GM18502 (cell line): ENCODE measurements around the gene DMXL2.
"Not testable (repeated sequence)": the region's sequence is repeated elsewhere in the genome, so short reads cannot be mapped to it uniquely, and the experiment has no call there.

Experiments used
- ATAC-seq: cut with Tn5 transposase; IDR thresholded peaks from one replicate; pipeline ENCODE4 v1.9.1; 2021; ENCODE audit warnings: mild to moderate bottlenecking; ENCODE audit not compliant: unreplicated experiment, poor library complexity

DMXL2 gene

DNA sequence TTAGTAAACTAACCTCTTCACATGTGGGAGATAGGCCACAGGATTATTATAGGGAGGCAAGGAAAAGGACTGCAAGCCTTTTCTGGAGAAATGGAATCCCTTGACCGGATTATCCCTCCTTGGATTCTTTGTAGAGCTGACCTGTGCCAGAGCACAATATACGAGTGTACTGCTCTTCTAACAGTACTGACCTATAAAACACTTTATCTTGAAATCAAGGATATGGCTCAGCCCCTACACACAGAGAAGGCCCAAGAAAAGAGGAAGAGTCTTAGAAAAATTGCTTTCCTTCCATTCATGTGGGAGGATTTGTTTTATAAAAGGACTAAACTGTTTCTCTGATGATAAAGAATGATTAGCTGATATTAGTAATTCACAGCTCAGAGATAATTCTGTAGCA, 42.2 kb downstream of the DMXL2 start:
- no peak for ATAC-seq

DNA sequence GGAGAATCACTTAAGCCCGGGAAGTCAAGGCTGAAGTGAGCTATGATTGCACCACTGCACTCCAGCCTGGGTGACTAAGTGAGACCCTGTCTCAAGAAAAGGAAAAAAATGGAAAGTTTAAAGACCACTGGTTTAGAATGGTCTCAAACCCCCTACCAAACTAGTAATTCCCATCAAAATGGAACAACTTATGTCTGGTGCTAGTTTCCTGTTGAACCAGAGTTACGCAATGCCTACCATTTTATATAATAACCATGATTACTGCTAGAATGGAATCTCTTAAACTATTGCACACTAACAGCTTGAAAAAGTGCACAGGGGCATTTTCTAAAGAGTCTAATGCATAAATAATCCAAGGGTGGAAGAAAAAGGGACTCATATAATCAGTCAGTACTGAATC, 43.6 kb downstream of the DMXL2 start:
- no peak for ATAC-seq

DNA sequence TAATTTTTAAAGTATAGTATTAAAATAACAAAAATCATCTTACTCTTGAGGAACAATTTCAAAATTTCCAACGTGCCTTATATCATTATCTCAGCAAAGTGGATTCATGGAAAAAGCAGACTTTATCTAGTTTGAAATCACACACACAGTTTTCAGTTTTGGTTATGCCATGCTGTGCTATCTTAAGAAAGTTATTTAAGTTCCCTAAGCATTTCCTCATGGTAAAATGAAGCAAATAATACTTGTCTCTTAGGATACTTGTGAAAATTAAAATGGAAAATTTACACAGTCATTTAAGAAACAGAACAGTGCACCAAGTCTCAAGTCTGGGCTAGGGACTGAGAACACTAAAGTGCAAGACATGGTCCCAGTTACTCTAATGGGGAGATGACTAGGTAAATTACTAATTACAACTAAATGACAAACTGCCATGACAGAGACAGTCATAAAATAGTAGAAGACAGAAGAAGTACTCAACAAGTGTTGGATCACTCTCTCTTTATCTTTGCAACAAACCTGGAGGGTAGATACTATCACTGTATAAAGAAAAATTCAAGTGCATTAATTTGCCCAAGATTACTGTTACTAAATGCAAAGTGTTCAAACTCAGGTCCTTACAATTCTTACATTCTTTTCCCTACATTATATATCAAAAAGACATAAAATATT, 44.8 kb downstream of the DMXL2 start:
- ATAC-seq = no peak

DNA sequence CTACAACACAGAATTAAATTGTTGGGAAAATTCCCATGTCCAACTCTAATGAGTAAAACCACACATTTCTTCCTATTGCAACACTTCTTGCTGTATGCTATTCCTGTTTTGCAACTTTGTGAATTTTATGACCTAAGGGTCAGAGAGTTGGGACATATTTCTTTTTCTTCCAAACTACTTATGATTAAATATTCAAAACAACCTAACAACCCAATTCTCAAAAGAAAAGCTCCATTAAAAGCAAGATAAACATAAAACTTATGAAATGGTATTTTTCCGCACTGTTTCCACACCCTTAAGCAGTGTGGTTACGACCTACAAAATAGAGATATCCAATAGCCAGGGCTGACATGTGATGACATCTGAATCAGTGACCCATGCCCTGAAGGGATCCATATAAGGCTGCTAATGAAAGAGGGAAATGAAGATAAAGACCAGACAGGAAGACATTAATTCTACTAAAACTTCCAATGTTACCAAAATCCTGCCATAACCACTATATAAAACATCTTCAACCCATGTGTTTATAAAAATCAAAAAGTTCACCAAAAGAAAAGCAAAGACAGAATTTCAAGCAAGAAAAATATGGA, 45.6 kb downstream of the DMXL2 start:
- ATAC-seq = no peak

DNA sequence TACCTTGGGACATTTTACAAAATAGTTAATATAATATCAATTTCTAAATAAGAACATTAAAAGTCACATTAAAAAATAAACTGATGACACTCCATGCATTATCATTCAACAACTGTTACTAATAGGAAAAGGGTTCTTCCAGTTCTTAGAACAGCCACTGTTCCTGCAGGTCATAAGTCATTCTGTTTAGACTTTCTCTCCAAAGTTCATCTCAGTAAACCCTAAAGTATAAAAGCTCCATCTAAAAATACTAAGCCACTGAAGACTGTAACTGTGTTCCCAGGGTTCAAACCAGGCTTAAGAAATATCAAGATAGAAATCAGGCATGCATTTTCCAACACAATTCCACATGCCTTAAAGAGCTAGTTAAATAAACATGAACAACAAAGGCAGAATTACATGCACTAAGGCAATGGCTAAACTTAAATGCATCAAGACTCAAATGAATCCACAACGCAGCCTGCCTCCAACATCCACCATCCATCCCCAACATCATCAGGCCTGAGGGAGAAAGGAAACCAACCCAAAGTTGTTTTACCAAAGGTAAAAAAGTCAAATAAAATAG, 46.2 kb downstream of the DMXL2 start:
- ATAC-seq = no peak

DNA sequence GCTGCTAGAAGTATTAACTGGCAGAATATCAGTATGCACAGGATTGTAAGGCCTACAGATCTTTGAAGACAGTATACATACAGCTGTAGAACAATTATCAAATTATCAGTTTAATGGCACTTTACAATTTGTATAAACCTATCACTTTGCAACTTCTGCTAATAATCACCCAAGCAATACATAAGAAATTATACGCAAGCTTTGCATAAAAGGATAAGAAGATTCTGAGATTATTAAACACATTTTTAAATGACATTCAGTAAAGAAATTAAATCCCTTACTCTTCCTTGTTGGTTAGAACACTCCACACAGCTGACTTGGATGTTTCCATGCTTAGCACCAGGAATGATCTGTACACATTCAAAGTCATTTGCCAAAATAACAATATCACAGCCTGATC, 46.8 kb downstream of the DMXL2 start:
- no peak for ATAC-seq

DNA sequence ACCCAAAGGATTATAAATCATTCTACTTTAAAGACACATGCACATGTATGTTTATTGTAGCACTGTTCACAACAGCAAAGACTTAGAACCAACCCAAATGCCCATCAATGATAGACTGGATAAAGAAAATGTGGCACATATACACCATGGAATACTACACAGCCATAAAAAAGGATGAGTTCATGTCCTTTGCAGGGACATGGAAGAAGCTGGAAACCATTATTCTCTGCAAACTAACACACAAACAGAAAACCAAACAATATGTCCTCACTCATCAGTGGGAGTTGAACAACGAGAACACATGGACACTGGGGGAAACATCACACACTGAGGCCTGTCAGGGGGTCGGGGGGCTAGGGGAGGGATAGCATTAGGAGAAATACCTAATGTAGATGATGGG, 49.2 kb downstream of the DMXL2 start:
- ATAC-seq = not testable (repeated sequence)

DNA sequence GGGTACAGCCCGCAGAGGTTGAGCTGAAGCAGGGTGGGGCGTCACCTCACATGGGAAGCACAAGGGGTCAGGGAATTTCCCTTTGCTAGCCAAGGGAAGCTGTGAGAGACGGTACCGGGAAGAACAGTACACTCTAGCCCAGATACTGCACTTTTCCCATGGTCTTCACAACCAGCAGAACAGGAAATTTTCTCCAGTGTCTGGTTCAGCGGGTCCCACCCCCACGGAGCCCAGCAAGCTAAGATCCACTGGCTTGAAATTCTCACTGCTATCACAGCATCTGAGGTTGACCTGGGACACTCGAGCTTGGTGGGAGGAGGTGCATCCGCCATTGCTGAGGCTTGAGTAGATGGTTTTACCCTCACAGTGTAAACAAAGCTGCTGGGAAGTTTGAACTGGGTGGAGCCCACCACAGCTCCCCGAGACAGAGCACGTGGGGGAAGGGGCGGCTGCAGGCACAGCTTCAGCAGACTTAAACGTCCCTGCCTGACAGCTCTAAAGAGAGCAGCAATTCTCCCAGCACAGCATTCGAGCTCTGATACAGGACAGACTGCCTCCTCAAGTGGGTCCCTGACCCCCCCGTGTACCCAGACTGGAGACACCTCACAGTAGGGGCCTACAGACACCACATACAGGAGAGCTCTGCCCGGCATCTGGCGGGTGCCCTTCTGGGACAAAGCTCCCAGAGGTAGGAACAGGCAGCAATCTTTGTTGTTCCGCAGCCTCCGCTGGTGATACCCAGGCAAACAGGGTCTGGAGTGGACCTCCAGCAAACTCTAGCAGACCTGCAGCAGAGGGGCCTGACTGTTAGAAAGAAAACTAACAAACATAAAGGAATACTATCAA, 53.4 kb downstream of the DMXL2 start:
- ATAC-seq = not testable (repeated sequence)

DNA sequence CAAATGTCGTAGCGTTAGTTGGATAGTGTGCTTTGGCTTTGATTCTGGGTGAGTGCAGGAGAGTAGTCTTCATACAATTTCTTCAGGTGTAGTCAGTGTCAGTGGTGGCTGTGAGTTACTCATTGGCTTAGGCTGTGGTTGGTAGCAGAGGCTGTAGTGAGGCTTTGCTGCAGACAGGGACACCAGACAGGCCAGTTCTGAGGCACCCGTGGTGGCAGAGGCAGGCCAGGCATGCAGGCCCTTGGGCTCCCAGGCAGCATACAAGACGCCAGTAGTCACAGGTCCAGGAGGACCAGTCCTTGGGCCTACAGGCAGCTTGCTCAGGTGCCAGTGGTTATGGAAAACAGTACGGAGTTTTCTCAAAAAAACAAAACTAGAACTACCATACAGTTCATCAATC, 61.3 kb downstream of the DMXL2 start:
- no peak for ATAC-seq

DNA sequence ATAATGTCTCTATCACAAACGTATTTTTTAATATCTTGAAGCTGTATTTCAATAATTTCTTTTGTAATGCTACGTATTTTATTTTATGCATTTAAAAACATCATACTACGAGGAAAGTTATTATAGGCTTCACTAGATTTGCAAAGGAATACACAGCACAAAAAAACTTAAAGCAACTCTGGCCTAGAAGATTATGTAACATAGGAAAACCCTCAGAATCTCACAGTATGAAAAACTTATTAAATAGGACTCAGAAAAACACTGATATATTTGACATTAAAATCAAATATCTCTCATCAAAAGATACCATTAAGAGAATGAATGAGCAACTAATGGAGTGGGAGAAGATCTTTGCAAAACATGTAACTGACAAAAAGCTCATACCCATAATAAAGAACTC, 63.7 kb downstream of the DMXL2 start:
- ATAC-seq = no peak

DNA sequence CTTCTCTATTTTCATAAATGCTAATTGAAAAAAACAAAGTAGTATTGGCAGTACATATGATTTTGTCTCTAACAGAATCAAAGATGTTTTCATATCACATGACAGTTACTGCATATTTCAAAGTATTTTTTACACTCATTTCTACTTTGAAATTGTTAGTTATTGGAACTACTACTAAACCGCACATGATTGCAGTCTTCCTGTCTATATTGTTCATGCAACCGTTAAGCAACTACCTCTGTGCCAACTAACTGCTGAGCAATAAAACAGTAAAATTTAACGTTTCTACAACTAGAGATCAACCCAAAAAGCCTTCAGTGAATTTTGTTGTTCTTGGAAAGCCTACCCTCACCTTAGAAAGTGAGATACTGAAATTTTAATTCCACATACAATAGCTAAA, 64.2 kb downstream of the DMXL2 start:
- ATAC-seq = no peak

DNA sequence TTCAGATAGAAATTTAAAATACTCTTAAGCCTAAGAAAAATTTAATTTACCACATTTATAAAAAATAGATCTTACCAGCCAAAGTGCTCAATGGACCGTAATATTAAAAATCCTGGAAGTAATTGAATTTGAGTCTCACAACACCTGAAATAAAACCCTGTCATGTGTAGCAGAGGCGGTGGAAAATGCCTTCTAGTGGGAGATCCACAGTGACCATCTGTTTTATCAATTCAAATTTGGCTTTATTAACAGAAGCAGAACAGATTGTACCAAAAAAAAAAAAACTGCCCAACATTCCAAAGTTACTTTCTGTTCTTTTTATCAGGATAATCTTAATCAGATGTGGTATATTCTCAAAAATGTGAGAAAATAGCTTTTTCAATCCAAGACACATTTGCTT, 71.7 kb downstream of the DMXL2 start:
- ATAC-seq = no peak

DNA sequence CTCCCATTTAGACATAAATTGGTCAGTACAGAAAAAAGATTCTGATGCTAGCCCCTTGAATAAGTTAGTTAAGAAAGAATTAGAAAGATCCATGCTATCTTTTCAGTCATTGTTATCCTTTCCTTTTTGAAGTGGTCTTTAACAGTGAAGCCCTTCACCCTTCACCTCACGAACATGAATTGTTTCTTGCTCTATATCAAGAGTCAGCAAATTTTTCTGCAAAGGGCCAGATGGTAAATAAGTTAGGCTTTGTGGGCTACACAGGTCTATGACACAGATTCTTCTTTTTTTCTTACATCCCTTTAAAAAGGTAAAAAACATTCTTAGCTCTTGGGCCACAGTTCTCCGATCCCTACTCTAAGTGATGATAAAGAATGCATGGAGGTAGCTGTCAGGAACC, 74.9 kb downstream of the DMXL2 start:
- ATAC-seq = no peak

DNA sequence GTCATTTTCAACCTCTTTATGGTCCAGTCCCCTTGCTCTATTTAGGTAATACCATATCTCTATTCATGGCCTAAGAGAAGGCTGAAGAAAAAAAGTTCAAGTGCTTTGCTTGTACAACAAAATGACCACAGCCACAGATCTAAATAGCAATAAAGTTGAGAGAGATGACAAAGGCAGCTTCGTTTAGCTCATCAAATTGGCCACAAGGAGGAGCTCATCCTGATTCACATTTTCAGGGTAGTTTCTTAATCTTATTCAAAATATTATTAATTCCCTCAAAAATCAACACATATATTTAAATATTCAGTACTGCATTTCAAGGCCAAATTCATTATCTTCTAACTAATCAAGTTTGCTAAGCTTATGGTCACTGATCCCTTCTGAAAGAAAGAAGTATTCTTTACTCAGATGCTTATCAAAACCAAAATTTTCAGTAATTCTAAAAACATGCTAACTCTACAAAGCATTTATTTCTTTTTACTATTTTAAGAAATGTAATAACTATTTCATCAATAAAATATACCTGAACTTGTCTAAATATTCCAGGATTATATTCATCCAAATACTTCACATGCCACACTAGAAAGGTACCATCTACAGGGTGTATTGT, 85.5 kb downstream of the DMXL2 start:
- ATAC-seq = no peak

DNA sequence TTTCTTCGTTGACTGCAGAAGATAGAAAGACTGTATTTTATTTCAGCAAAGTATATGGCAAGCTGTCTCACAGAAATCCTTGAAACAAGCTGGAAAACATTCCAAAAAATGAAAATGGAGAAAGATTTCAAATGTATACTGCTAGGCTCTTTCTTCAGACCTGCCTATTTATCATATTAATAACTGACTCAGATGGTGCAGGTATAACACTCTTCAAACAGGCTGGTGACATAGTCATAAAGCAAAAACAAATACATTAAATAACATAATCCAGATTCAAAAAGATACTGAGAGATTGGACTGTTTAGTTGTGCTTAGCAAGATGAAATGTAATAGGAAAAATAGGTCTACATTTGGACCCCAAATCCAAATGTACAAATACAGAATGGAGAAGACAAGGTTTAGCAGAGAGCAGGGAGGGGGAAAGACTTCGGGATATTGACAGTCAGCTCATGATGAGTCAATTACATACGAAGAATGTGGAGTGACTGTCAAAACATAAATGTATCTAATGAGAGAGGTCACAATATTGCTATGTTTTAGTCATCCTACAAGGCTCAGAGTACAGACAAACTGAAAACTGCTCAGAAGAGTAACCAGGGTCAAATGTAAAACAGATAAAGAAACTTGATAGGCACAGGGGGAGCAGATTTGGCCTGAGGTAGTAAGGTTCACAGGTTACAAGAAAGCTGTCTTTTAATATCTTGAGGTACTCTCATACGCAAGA, 88.7 kb downstream of the DMXL2 start:
- ATAC-seq = no peak

DNA sequence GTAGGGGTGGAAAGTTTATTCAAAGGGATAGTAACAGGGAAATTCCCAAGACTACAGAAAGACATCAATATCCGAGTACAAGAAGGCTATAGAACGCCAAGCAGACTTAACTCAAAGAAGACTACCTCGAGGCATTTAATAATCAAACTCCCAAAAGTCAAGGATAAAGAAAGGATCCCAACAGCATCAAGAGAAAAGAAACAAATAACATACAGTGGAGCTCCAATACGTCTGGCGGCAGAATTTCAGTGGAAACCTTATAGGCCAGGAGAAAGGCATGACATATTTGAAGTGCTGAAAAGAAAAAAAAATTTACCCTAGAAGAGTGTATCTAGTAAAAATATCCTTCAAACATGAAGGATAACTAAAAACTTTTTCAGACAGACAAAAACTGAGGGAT, 95.6 kb downstream of the DMXL2 start:
- no peak for ATAC-seq

DNA sequence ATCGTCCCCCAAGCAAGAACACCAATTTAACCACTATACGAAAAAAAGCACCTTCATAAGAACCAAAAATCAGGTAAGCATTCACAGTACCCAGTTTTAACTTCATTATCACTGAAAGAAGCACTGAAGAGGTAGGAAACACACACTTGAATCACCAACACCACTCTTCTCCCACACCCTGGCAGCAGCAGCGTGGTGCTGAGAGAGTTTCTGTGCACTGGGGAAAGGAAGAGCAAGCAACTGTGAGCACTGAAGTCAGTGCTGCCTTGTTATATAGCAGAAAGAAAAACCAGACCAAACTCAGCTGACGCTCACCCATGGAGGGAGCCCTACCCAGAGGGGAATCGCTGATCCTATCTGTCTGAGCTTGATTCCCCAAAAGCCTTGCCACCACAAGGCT, 98.2 kb downstream of the DMXL2 start:
- ATAC-seq = no peak

DNA sequence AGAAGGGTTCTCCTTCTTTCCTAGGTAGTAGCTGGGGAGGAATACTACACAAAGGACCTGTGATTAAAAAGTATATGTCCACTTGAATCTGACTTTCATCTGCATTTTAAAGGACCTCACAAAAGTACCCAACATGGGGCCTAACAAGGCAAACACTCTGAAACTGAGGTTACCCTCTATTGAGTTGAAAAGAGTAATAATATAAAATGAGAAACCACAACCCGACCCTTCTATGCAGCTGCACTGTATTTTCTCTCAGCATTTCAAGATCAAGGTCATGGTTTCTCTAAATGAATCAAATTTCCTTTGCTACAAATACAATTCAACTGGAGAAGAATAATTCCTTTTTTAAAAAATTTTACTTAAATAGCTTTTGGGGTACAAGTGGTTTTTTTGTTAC, 106.3 kb downstream of the DMXL2 start:
- no peak for ATAC-seq

DNA sequence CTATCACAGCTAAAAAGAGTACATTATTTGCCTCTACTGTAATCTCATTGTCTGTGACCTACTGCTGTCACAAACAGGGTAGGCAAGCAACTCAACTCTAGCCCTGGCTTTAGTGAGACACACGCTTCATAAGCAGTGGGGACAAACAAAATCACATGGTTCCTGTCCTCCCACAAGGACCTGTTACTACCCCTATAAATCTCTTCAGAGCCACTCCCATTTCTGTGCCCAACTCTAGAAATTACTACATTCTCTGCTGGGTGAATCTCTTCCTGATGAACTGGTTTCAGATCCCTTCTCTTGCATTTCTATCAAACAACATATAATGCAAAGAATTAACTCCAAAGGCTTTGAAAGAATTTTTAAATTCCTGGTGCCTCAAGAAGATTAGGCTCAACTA, 117.3 kb downstream of the DMXL2 start:
- no peak for ATAC-seq

DNA sequence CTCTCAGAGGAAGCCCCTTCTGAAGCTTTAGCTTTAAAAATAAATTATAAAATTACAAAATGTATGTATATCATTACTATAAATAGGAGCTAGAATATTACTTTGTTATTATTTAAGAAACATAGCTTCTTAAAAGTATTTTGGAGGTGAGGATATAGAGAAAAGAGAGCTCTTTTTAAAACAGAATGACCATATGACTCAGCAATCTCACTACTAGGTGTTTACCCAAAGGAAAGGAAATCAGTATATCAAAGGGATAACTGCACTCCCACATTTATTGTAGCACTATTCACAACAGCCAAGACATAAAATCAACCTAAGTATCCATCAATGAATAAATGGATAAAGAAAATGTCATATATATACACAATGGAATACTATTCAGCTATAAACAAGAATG, 119.6 kb downstream of the DMXL2 start:
- ATAC-seq = no peak
